ENCODE results near the gene WDR1. TPM values are rescaled to one million over a fixed set of nuclear protein-coding genes. Genes with fewer than 3 reads are reported as not detected.

Gene WDR1
- total RNA-seq, 1 experiment from 2014 or later, result 223 TPM

DNA sequence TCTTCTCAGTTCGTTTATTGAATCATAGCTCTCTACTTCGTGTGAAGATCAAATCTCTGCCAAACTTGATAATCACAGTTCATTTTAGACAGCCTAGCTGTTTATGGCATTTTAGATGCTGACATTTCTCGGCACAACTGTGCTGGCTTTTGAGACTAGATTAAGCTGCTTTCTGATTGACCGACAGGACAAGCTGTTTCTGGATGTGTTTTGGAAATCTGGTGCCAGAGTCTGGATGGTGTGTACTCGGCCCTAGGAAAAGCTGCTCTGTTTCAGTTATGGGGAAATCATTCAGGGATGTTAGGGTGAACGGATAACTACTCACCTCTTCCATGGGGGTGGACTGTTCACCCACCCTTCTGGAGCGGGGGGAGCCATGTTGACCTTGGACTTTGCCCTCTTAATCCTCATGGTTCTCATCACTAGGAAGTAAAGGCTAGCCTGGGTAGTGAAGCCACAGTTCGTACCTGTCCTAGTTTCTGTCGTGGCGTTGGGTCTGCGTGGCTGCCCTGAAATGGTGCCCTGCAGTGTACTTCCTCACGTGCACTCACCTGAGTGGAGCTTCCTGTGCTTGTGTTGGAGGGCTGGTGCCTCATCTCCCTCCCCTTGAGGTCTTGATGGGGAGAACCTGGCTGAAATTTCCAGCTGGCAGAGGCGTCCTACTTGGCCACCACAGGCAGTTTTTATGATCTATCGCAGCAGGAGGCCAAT, 13.7 kb upstream of the WDR1 start:
- intact Hi-C loops (cut with micrococcal nuclease), result no loop called here
- TF ChIP-seq, protein P1, sequence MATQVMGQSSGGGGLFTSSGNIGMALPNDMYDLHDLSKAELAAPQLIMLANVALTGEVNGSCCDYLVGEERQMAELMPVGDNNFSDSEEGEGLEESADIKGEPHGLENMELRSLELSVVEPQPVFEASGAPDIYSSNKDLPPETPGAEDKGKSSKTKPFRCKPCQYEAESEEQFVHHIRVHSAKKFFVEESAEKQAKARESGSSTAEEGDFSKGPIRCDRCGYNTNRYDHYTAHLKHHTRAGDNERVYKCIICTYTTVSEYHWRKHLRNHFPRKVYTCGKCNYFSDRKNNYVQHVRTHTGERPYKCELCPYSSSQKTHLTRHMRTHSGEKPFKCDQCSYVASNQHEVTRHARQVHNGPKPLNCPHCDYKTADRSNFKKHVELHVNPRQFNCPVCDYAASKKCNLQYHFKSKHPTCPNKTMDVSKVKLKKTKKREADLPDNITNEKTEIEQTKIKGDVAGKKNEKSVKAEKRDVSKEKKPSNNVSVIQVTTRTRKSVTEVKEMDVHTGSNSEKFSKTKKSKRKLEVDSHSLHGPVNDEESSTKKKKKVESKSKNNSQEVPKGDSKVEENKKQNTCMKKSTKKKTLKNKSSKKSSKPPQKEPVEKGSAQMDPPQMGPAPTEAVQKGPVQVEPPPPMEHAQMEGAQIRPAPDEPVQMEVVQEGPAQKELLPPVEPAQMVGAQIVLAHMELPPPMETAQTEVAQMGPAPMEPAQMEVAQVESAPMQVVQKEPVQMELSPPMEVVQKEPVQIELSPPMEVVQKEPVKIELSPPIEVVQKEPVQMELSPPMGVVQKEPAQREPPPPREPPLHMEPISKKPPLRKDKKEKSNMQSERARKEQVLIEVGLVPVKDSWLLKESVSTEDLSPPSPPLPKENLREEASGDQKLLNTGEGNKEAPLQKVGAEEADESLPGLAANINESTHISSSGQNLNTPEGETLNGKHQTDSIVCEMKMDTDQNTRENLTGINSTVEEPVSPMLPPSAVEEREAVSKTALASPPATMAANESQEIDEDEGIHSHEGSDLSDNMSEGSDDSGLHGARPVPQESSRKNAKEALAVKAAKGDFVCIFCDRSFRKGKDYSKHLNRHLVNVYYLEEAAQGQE (IDR thresholded peaks at IDR 0.05; ENCODE audit: low read depth), result no peak
- TF ChIP-seq POLR2AphosphoS5 (IDR thresholded peaks at IDR 0.05; ENCODE audit: low read depth, low read length) (no peak), ZNF274 (IDR thresholded peaks at IDR 0.05; ENCODE audit: low read depth, low read length) (no peak), EZH2phosphoT487 (IDR thresholded peaks at IDR 0.05; ENCODE audit: borderline replicate concordance) (no peak), SRF (IDR thresholded peaks at IDR 0.05; ENCODE audit: low read depth) (no peak), CEBPB (IDR thresholded peaks at IDR 0.05; ENCODE audit: low read depth) (no peak), ELF1 (IDR thresholded peaks at IDR 0.05; ENCODE audit: borderline replicate concordance, low read depth) (no peak), SP1 (IDR thresholded peaks at IDR 0.05; ENCODE audit: low read depth) (no peak), CBX3 (IDR thresholded peaks at IDR 0.05; ENCODE audit: low read depth) (no peak), ZFX (IDR thresholded peaks at IDR 0.05) (no peak), RAD21 (IDR thresholded peaks at IDR 0.05; ENCODE audit: low read depth) (no peak), TCF7L2 (IDR thresholded peaks at IDR 0.05; ENCODE audit: borderline replicate concordance, extremely low read depth, insufficient read depth, insufficient read length) (no peak), POLR2A (IDR thresholded peaks at IDR 0.05; ENCODE audit: borderline replicate concordance, extremely low read depth, insufficient read depth, insufficient read length) (no peak), JUND (IDR thresholded peaks at IDR 0.05) (no peak), SIN3A (IDR thresholded peaks at IDR 0.05; ENCODE audit: low read depth) (no peak)
- TF ChIP-seq, protein P2, sequence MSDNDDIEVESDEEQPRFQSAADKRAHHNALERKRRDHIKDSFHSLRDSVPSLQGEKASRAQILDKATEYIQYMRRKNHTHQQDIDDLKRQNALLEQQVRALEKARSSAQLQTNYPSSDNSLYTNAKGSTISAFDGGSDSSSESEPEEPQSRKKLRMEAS (IDR thresholded peaks at IDR 0.05), result no peak
- TF ChIP-seq, protein P3, sequence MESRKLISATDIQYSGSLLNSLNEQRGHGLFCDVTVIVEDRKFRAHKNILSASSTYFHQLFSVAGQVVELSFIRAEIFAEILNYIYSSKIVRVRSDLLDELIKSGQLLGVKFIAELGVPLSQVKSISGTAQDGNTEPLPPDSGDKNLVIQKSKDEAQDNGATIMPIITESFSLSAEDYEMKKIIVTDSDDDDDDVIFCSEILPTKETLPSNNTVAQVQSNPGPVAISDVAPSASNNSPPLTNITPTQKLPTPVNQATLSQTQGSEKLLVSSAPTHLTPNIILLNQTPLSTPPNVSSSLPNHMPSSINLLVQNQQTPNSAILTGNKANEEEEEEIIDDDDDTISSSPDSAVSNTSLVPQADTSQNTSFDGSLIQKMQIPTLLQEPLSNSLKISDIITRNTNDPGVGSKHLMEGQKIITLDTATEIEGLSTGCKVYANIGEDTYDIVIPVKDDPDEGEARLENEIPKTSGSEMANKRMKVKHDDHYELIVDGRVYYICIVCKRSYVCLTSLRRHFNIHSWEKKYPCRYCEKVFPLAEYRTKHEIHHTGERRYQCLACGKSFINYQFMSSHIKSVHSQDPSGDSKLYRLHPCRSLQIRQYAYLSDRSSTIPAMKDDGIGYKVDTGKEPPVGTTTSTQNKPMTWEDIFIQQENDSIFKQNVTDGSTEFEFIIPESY (IDR thresholded peaks at IDR 0.05; ENCODE audit: extremely low read depth, insufficient replicate concordance, low read length), result no peak
- TF ChIP-seq, protein P4, sequence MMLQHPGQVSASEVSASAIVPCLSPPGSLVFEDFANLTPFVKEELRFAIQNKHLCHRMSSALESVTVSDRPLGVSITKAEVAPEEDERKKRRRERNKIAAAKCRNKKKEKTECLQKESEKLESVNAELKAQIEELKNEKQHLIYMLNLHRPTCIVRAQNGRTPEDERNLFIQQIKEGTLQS (IDR thresholded peaks at IDR 0.05), result no peak
- no peaks in the 10 kb centered on the region for H3K9me2 ChIP-seq (ENCODE audit: insufficient read depth)
- no peak overlapping the region for H3K9ac ChIP-seq (ENCODE audit: low read length)
- no peaks in the 10 kb centered on the region for H4K20me1 ChIP-seq (ENCODE audit: insufficient read depth)
- H3K4me2 ChIP-seq (ENCODE audit: low read length), result no peak overlapping the region
- H3K4me3 ChIP-seq (replicated peaks in 1 of 2; ENCODE audit: low read depth in 1 of 2, low read length in 2 of 2), result no peak overlapping the region
- DNase-seq (ENCODE audit: low read depth, low spot score), result no peak
- POLR2A ChIA-PET, result interaction anchor here (1.3 kb wide), 1 partner anchor 13 kb away, joined by 5 read pairs; the partner anchor contains the start of gene WDR1
- H3K27ac ChIP-seq (ENCODE audit: low read depth, low read length), result no peak overlapping the region
- H3K4me1 ChIP-seq (ENCODE audit: control insufficient read depth in 1 of 2, insufficient read depth in 2 of 2, low read length in 2 of 2), result peaks cover 0 to 7% of the 10 kb centered on the region in 2 experiments; a peak in 1 of 4 replicates
- H3K36me3 ChIP-seq (ENCODE audit: control insufficient read depth in 1 of 2, insufficient read depth in 2 of 2, low read length in 2 of 2), result no peaks in the 10 kb centered on the region
- BruUV-seq (replicated peaks), result no TSS peak
- no peaks in the 10 kb centered on the region for H3K9me3 ChIP-seq (ENCODE audit: control insufficient read depth in 1 of 2, insufficient read depth in 1 of 2, low read depth in 1 of 2, low read length in 2 of 2)
- RAD21 ChIA-PET (ENCODE audit: low non-redundant PET in 1 of 2, low total read pairs in 2 of 2, uncharacterized antibody in 2 of 2, unreplicated experiment in 2 of 2), result no interaction called here
- no peaks in the 10 kb centered on the region for H3K79me2 ChIP-seq (ENCODE audit: insufficient read depth, low read length)
- CTCF ChIA-PET, result no interaction called here
- no peak for ATAC-seq
- no peak overlapping the region for H2AFZ ChIP-seq (ENCODE audit: low read depth, low read length, poor library complexity, severe bottlenecking)
- H3K27me3 ChIP-seq (ENCODE audit: insufficient read depth, low read length), result no peaks in the 10 kb centered on the region
